A549 (cell line): Measurements from ENCODE around the gene CPLX1. TPM values are rescaled to one million over a fixed set of nuclear protein-coding genes. Genes with fewer than 3 reads are reported as not detected.
"Not testable (repeated sequence)": the region's sequence is repeated elsewhere in the genome, so short reads cannot be mapped to it uniquely, and the experiment has no call there.

ENCODE experiments used
- ATAC-seq, 2 experiments: fragments of 200-7000 bp in 1 of 2; fragments of >200 bp in 1 of 2; cut with Nextera tagmentation in 1 of 2; cut with Tn5 transposase in 1 of 2; 3 replicates each; pipeline versions ENCODE4 v1.8.0 to v1.9.1; 2018 to 2020; ENCODE audit warnings: mild to moderate bottlenecking in 1 of 2, moderate library complexity in 1 of 2
- CTCF ChIA-PET: fragments of 300-600 bp; sonication (Branson Sonifier 250); formaldehyde crosslinking; extraction: SDS; loops from one replicate; lab custom pipeline; 2021; ENCODE audit warnings: antibody characterized with exemption, inconsistent platforms; lab: Yijun Ruan, JAX
- POLR2A ChIA-PET: fragments of 350-600 bp; formaldehyde crosslinking; extraction: SDS; loops from one replicate; lab custom pipeline; 2021; ENCODE audit warnings: antibody characterized with exemption, inconsistent platforms; lab: Yijun Ruan, JAX
- DNase-seq, 2 experiments: peaks; one replicate each; pipeline versions ENCODE4 v3.0.0 to v3.0.0-alpha.2; 2011 to 2016; ENCODE audit warnings: low read depth in 1 of 2, low spot score in 1 of 2
- FAIRE-seq: peaks from 2 replicates; lab custom pipeline; 2011; peaks lifted over from hg19 to GRCh38; lab: Jason Lieb, UNC
- H3K27ac ChIP-seq, 2 experiments: fragments of >200 bp; sonication (Bioruptor Twin); formaldehyde crosslinking; 3 replicates each; pipeline ENCODE4 v1.5.1; 2016 to 2017
- H3K4me1 ChIP-seq: fragments of >200 bp; sonication (Bioruptor Twin); formaldehyde crosslinking; 3 replicates; pipeline ENCODE4 v1.6.1; 2016
- H3K4me2 ChIP-seq: fragments of >200 bp; sonication (Bioruptor Twin); formaldehyde crosslinking; 3 replicates; pipeline ENCODE4 v1.6.1; 2016
- H3K4me3 ChIP-seq: fragments of >200 bp; sonication (Bioruptor Twin); formaldehyde crosslinking; 3 replicates; pipeline ENCODE4 v1.5.1; 2016
- H3K9me3 ChIP-seq: fragments of >200 bp; sonication (Bioruptor Twin); formaldehyde crosslinking; 3 replicates; pipeline ENCODE4 v1.6.1; 2016
- BHLHE40 ChIP-seq: IDR thresholded peaks from 2 replicates; pipeline ENCODE4 v1.6.1; 2012; ENCODE audit warnings: low read depth, low read length, inconsistent platforms
- CEBPB ChIP-seq, 2 experiments: fragments of >200 bp in 1 of 2; sonication (Bioruptor Twin) in 1 of 2; formaldehyde crosslinking in 1 of 2; IDR thresholded peaks; 2 replicates each; pipeline ENCODE4 v1.6.1; 2012 to 2016
- EHF ChIP-seq: fragments of 250-450 bp; sonication (Bioruptor Pico); IDR thresholded peaks from 2 replicates; pipeline ENCODE4 v1.5.0; 2020; ENCODE audit warnings: mild to moderate bottlenecking
- HOXB5 ChIP-seq: fragments of 250-450 bp; sonication (Bioruptor Pico); IDR thresholded peaks from 2 replicates; pipeline ENCODE4 v1.5.0; 2020; ENCODE audit warnings: mild to moderate bottlenecking, moderate library complexity
- MAZ ChIP-seq: fragments of 150-350 bp; IDR thresholded peaks from 2 replicates; pipeline ENCODE4 v1.6.1; 2014; ENCODE audit warnings: antibody characterized with exemption, low read depth, low read length, borderline replicate concordance
- NFE2L2 ChIP-seq: fragments of 150-350 bp; conservative IDR thresholded peaks from 2 replicates; pipeline ENCODE4 v1.6.1; 2014; ENCODE audit warnings: low read length
- NPAS2 ChIP-seq: fragments of 250-450 bp; sonication (Bioruptor Pico); IDR thresholded peaks from 2 replicates; pipeline ENCODE4 v1.8.0; 2022; ENCODE audit warnings: mild to moderate bottlenecking, moderate library complexity, borderline replicate concordance
- RARB ChIP-seq: fragments of 250-450 bp; sonication (Bioruptor Pico); IDR thresholded peaks from 2 replicates; pipeline ENCODE4 v1.8.0; 2021; ENCODE audit warnings: mild to moderate bottlenecking, moderate library complexity
- RFX5 ChIP-seq: fragments of 450-650 bp; IDR thresholded peaks from 2 replicates; pipeline ENCODE4 v1.7.1; 2014; ENCODE audit warnings: antibody characterized with exemption, mild to moderate bottlenecking, moderate library complexity
- SMC3 ChIP-seq: fragments of >200 bp; sonication (Bioruptor Twin); formaldehyde crosslinking; IDR thresholded peaks from 3 replicates; pipeline ENCODE4 v1.6.1; 2018; ENCODE audit warnings: inconsistent platforms
- TP53 ChIP-seq: fragments of 250-450 bp; sonication (Bioruptor Pico); IDR thresholded peaks from 2 replicates; pipeline ENCODE4 v1.5.0; 2021; ENCODE audit warnings: mild to moderate bottlenecking, moderate library complexity
- ZC3H11A ChIP-seq: fragments of 450-650 bp; IDR thresholded peaks from 2 replicates; pipeline ENCODE4 v1.6.1; 2014; ENCODE audit warnings: antibody characterized with exemption, mild to moderate bottlenecking
- ZFP36 ChIP-seq: fragments of 450-650 bp; IDR thresholded peaks from 2 replicates; pipeline ENCODE4 v1.6.1; 2014; ENCODE audit warnings: borderline replicate concordance; ENCODE audit not compliant: partially characterized antibody
- whole genome bisulfite sequencing: methylation state at CpG from one replicate; pipeline ENCODE4 v1.1.6; 2017; ENCODE audit errors: missing lambda C conversion rate; 5-methylcytosine and 5-hydroxymethylcytosine counted together
- polyA plus RNA-seq, 4 experiments: library from polyadenylated mRNA; depleted of rRNA in 3 of 4; stranded (reverse); fragments of >200 nt; fragmentation: RNase III in 1 of 4; extraction: RNeasy Plus Mini Kit Qiagen cat#74134 plus additional on column Dnase treatment in 1 of 4; gene quantifications; 2 replicates in 3 of 4; 3 replicates in 1 of 4; pipeline ENCODE4 v1.2.3, GENCODE V29; 2011 to 2017
- TF ChIP-seq, protein P1 (sequence below): fragments of >200 bp; sonication (Bioruptor Twin); formaldehyde crosslinking; IDR thresholded peaks from 3 replicates; pipeline ENCODE4 v1.6.1; 2016
- TF ChIP-seq, protein P2 (sequence below): fragments of 200-600 bp; sonication (generic); IDR thresholded peaks from 2 replicates; pipeline ENCODE4 v1.6.1; 2016; ENCODE audit warnings: antibody characterized with exemption, mild to moderate bottlenecking, moderate library complexity
- TF ChIP-seq, protein P3 (sequence below): fragments of >200 bp; sonication (Bioruptor Twin); formaldehyde crosslinking; IDR thresholded peaks from 3 replicates; pipeline ENCODE4 v1.5.1; 2016
- TF ChIP-seq, protein P4 (sequence below): fragments of 250-450 bp; sonication (Bioruptor Pico); IDR thresholded peaks from 2 replicates; pipeline ENCODE4 v1.5.0; 2021; ENCODE audit warnings: mild to moderate bottlenecking, moderate library complexity, borderline replicate concordance

CPLX1 gene
- polyA plus RNA-seq, 2 of the 4 experiments (the other 2 are of a cell fraction), result 0.19 to 0.57 TPM

DNA sequence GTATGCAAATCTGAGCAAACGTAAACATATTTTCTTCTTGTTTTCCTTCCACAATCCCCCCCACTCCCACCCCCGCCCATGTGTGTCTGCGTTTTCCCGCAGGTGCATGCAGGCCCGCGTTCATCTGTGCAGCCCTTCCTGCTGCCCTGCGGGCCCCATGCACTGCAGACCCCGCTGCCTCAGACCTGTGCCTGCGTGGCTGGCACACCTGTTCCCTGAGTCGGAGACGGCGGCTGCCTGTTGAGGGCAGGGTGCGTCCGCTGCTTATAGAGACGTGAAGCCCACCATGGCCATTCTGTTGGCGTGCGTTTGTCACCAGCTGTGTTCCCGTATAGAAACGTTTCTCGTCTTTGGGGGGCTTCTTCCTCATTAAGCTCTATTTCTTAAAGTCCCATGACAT is 68.8 kb downstream of the CPLX1 start:
- DNase-seq (no peak), ATAC-seq (no peak), FAIRE-seq (no peak)
- WGBS, result 93% methylated on average over 13 of the region's 20 CpGs
- TF ChIP-seq RARB (CRISPR knock-in tag) (no peak), TP53 (CRISPR knock-in tag) (no peak), CEBPB (IDR thresholded peaks at IDR 0.05) (no peak), RFX5 (no peak), HOXB5 (CRISPR knock-in tag) (no peak)
- POLR2A ChIA-PET, result no interaction called here
- Histone ChIP-seq H3K4me2 (no peak overlapping the region), H3K9me3 (no peaks in the 10 kb centered on the region), H3K27ac (no peak overlapping the region), H3K4me3 (no peak overlapping the region), H3K4me1 (no peaks in the 10 kb centered on the region)
- CTCF ChIA-PET, result interaction anchor here (1.0 to 2.6 kb wide), 3 partner anchors 13 to 74 kb away, joined by 3 to 10 read pairs (median 4); no protein-coding TSS in a partner anchor

DNA sequence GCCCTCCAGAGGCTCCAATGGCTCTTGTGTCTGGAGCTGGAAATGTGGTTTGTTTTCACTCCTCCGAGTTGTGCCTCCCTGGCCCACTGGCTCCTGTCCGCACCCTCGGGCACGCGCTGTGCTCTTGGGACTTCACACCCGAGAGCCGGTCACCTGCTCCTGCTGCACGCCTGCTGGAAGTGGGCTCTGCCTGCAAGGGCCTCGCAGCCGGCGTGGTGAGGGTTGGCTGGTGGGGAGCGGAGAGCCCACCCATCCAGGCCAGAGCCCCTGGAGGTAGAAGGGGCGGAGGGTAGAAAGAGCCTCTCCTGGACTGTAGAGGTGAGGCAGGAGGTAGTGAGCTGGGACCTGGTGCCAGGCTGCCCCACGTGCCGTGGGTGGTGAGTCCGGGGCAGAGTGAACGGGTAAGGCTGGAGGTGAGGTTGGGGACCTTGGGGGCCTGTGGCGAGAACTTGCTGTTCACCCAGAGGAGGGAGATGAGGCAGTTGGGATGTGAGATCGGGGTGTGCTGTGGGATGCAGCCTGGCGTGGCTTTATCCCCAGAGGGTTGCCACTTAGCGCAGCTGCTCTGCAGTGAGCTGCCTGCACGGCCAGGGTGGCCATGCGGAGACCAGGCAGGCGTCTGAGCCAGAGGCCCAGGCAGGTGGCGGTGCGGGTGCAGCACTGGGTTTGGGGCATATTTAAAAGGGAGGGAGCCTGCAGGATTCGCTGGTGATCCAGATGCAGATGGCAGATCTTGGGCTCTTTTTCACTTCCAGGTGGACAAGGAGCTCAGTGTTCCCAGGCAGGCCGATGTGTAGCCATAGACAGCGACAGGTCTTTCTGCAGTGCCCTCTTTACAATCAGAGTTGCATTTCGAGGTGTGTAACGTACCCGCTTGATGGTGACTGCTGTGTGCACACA is 71.5 kb downstream of the CPLX1 start:
- ChIA-PET POLR2A (no interaction called here), CTCF (interaction anchor here (0.6 to 2.9 kb wide), 2 partner anchors 12 to 65 kb away, joined by 3 to 25 read pairs; no protein-coding TSS in a partner anchor)
- 95% methylated on average over 23 of the region's 32 CpGs for WGBS
- Histone ChIP-seq H3K4me2 (no peak overlapping the region), H3K4me1 (no peaks in the 10 kb centered on the region), H3K27ac (no peak overlapping the region), H3K9me3 (no peaks in the 10 kb centered on the region), H3K4me3 (no peak overlapping the region)
- ATAC-seq, result peak; percentile 48 to 54; a peak in 4 of 6 replicates
- FAIRE-seq, result no peak
- DNase-seq, result no peak
- TF ChIP-seq ZFP36, result no peak

DNA sequence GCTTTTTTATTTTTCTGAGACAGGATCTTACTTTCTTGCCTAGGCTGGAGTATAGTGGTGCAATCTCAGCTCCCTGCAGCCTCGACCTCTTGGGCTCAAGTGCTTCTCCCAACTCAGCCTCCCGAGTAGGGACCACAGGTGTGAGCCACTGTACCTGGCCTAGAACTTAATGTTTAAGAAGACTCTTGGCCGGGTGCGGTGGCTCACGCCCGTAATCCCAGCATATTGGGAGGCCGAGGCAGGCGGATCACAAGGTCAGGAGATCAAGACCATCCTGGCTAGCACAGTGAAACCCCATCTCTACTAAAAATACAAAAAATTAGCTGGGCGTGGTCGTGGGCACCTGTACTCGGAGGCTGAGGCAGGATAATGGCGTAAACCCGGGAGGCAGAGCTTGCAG is 72.7 kb downstream of the CPLX1 start:
- 91% methylated on average over 13 of the region's 13 CpGs for WGBS
- POLR2A ChIA-PET, ATAC-seq, DNase-seq, H3K27ac ChIP-seq, H3K4me2 ChIP-seq, H3K4me1 ChIP-seq, H3K9me3 ChIP-seq, H3K4me3 ChIP-seq, FAIRE-seq: not testable (repeated sequence)
- CTCF ChIA-PET, result interaction anchor here (1.4 to 2.9 kb wide), 2 partner anchors 11 to 14 kb away, joined by 5 to 25 read pairs; no protein-coding TSS in a partner anchor

DNA sequence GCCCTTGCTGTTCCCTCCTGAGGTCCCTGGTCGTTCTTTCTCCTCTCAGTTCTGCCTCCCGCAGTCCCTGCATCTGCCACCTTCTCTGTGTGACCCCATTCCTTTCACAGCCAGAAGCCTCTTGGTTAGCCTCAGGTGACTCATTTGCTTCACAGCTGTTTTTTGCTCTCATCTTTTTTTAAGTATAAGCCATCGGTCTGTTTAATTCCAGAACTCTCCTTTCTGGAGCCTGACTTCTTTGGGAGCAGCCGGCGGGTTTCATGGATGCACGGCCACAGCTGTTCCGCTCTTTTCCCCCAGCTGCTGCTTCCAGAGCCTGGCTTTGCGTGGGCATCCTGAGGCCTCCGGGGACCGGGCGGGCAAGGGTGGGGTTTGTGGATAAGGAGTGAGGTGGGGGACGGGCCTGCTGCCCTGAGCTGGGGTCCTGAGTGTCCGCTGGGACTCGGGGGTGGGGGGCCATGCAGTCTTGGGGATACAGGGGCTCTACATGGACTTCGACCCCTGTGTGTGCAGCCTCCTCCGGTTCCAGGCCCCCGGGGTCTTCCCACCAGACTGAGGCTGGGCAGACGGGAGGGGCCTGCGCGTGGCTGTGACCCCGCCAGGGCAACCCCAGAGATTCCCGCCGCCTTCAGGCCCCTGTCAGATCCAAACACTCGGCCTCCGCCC is 73.6 kb downstream of the CPLX1 start:
- CTCF ChIA-PET, result interaction anchor here (1.4 to 2.9 kb wide), 2 partner anchors 10 to 15 kb away, joined by 5 to 25 read pairs; no protein-coding TSS in a partner anchor
- no peak overlapping the region for H3K4me2 ChIP-seq
- POLR2A ChIA-PET, result no interaction called here
- TF ChIP-seq, protein P1, sequence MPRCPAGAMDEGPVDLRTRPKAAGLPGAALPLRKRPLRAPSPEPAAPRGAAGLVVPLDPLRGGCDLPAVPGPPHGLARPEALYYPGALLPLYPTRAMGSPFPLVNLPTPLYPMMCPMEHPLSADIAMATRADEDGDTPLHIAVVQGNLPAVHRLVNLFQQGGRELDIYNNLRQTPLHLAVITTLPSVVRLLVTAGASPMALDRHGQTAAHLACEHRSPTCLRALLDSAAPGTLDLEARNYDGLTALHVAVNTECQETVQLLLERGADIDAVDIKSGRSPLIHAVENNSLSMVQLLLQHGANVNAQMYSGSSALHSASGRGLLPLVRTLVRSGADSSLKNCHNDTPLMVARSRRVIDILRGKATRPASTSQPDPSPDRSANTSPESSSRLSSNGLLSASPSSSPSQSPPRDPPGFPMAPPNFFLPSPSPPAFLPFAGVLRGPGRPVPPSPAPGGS, result no peak
- TF ChIP-seq ZC3H11A (no peak), SMC3 (no peak), MAZ (no peak), NPAS2 (no peak), NFE2L2 (no peak), HOXB5 (CRISPR knock-in tag) (no peak), BHLHE40 (no peak), EHF (no peak)
- TF ChIP-seq, protein P2, sequence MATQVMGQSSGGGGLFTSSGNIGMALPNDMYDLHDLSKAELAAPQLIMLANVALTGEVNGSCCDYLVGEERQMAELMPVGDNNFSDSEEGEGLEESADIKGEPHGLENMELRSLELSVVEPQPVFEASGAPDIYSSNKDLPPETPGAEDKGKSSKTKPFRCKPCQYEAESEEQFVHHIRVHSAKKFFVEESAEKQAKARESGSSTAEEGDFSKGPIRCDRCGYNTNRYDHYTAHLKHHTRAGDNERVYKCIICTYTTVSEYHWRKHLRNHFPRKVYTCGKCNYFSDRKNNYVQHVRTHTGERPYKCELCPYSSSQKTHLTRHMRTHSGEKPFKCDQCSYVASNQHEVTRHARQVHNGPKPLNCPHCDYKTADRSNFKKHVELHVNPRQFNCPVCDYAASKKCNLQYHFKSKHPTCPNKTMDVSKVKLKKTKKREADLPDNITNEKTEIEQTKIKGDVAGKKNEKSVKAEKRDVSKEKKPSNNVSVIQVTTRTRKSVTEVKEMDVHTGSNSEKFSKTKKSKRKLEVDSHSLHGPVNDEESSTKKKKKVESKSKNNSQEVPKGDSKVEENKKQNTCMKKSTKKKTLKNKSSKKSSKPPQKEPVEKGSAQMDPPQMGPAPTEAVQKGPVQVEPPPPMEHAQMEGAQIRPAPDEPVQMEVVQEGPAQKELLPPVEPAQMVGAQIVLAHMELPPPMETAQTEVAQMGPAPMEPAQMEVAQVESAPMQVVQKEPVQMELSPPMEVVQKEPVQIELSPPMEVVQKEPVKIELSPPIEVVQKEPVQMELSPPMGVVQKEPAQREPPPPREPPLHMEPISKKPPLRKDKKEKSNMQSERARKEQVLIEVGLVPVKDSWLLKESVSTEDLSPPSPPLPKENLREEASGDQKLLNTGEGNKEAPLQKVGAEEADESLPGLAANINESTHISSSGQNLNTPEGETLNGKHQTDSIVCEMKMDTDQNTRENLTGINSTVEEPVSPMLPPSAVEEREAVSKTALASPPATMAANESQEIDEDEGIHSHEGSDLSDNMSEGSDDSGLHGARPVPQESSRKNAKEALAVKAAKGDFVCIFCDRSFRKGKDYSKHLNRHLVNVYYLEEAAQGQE, result no peak
- TF ChIP-seq, protein P3, sequence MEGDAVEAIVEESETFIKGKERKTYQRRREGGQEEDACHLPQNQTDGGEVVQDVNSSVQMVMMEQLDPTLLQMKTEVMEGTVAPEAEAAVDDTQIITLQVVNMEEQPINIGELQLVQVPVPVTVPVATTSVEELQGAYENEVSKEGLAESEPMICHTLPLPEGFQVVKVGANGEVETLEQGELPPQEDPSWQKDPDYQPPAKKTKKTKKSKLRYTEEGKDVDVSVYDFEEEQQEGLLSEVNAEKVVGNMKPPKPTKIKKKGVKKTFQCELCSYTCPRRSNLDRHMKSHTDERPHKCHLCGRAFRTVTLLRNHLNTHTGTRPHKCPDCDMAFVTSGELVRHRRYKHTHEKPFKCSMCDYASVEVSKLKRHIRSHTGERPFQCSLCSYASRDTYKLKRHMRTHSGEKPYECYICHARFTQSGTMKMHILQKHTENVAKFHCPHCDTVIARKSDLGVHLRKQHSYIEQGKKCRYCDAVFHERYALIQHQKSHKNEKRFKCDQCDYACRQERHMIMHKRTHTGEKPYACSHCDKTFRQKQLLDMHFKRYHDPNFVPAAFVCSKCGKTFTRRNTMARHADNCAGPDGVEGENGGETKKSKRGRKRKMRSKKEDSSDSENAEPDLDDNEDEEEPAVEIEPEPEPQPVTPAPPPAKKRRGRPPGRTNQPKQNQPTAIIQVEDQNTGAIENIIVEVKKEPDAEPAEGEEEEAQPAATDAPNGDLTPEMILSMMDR, result no peak
- TF ChIP-seq, protein P4, sequence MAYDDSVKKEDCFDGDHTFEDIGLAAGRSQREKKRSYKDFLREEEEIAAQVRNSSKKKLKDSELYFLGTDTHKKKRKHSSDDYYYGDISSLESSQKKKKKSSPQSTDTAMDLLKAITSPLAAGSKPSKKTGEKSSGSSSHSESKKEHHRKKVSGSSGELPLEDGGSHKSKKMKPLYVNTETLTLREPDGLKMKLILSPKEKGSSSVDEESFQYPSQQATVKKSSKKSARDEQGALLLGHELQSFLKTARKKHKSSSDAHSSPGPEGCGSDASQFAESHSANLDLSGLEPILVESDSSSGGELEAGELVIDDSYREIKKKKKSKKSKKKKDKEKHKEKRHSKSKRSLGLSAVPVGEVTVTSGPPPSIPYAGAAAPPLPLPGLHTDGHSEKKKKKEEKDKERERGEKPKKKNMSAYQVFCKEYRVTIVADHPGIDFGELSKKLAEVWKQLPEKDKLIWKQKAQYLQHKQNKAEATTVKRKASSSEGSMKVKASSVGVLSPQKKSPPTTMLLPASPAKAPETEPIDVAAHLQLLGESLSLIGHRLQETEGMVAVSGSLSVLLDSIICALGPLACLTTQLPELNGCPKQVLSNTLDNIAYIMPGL (CRISPR knock-in tag), result no peak

More for the DNA sequence above, 73.6 kb downstream of the CPLX1 start:
- Histone ChIP-seq H3K9me3 (no peaks in the 10 kb centered on the region), H3K4me3 (no peak overlapping the region), H3K27ac (no peak overlapping the region), H3K4me1 (no peaks in the 10 kb centered on the region)
- no peak for FAIRE-seq
- 95% methylated on average over 16 of the region's 25 CpGs for WGBS
- ATAC-seq, result no peak
- DNase-seq, result no peak
